ENCODE results near the gene ZG16B. TPM values are rescaled to one million over a fixed set of nuclear protein-coding genes. Genes with fewer than 3 reads are reported as not detected.

Gene ZG16B
- total and polyA plus RNA-seq, 2 of the 8 experiments (the other 6 are each of a cell fraction or from before 2014, with no cell fraction given), result 0.11 TPM; not detected in 1

GRCh38 chr16:2833776-2834175, 3.7 kb downstream of the ZG16B start (continued):
- no peak for TF ChIP-seq CHD7 (IDR thresholded peaks at IDR 0.05; ENCODE audit: insufficient replicate concordance, low read length)
- no peak for TF ChIP-seq RAD21 (IDR thresholded peaks at IDR 0.05 in 1 of 2, conservative IDR thresholded peaks at IDR 0.05 in 1 of 2; ENCODE audit: low read depth in 2 of 2, low read length in 2 of 2)
- no peak for TF ChIP-seq TAF7 (optimal IDR thresholded peaks at IDR 0.05; ENCODE audit: borderline replicate concordance, low read depth, low read length)
- no peak for TF ChIP-seq POU5F1 (IDR thresholded peaks at IDR 0.05; ENCODE audit: low read depth, low read length)

Measured in H1 (cell line).